ENCODE data around the gene SOX14.

DNA sequence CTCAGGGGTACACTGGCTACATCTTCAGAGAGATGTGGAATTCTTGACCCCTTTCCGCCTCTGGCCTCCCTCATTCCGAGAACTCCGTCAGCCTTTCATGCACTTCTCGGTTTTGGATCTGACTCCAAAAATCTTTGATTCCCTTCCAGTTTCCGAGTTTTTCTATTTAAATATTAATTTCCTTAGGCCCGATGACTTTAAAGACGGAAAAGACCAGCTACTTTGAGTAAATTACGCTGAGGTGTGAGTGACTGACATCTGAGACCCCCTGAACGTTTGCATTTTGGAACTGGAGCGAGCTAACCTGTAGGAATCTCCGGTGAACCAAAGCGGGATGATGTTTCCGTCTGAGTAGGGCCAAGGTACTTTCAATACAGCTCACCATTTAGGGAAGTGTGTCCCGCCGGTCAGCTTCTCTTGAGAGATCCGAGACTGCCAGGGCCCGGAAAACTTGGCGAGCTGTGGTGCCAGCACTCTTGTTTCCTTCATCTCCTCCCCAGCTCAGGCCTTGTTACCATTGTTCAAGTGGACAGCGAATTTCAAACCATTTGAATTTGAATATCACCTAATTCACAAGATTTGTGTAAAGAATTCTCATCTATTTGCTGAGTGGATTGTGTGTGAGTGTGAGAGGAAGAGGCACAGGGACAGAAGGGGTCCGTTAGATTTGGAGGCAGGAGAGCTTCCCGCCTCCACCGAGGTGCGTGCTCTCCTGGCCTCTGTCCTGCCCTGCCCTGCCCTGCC is 5.4 kb downstream of the SOX14 start:
- TF ChIP-seq, protein P1, sequence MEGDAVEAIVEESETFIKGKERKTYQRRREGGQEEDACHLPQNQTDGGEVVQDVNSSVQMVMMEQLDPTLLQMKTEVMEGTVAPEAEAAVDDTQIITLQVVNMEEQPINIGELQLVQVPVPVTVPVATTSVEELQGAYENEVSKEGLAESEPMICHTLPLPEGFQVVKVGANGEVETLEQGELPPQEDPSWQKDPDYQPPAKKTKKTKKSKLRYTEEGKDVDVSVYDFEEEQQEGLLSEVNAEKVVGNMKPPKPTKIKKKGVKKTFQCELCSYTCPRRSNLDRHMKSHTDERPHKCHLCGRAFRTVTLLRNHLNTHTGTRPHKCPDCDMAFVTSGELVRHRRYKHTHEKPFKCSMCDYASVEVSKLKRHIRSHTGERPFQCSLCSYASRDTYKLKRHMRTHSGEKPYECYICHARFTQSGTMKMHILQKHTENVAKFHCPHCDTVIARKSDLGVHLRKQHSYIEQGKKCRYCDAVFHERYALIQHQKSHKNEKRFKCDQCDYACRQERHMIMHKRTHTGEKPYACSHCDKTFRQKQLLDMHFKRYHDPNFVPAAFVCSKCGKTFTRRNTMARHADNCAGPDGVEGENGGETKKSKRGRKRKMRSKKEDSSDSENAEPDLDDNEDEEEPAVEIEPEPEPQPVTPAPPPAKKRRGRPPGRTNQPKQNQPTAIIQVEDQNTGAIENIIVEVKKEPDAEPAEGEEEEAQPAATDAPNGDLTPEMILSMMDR (IDR thresholded peaks at IDR 0.05), result no peak
- TF ChIP-seq POLR2A (IDR thresholded peaks at IDR 0.05), result no peak

Data from thyroid gland (tissue), 4 donors.